ENCODE data around the gene KRT222.

The KRT222 gene

DNA sequence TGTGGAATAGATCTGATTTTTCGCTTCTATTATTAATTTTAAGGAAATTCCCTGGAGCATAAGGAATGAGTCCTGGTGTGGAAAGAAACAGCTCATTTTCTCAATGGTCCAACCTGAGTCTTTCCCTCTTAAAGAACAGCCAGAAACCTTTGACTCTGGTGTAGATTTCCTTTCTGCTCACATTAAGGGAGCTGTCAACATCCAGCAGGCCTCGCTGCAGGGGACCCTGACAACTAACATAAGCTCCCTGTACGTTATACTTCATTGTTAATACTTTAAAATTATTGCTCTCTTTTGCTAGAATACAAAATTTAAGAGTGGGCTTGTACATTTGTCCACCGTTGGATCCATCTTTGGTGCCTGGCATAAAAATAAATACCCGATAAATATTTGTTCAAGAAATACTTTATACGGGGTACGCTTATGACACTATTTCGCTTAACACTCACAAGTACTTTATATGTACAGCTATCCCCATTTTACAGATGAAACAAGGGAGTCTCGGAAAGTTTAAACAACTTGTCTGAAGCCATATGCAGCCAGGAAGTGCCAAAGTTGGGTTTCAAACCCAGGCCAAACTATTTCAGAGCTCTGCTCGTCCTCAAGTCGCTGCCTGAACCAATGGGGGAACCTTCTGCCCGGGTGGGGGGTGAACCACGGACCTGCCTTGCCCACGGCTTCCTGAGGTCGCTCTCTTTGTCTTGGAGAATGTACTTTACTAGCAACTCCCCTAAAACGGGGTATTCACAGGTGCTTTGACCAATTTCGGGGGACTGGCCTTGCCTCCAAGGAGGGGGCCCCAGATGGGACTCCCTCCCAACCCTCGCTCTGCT lies 18.0 kb downstream of the KRT222 start:
- TF ChIP-seq, protein P1, sequence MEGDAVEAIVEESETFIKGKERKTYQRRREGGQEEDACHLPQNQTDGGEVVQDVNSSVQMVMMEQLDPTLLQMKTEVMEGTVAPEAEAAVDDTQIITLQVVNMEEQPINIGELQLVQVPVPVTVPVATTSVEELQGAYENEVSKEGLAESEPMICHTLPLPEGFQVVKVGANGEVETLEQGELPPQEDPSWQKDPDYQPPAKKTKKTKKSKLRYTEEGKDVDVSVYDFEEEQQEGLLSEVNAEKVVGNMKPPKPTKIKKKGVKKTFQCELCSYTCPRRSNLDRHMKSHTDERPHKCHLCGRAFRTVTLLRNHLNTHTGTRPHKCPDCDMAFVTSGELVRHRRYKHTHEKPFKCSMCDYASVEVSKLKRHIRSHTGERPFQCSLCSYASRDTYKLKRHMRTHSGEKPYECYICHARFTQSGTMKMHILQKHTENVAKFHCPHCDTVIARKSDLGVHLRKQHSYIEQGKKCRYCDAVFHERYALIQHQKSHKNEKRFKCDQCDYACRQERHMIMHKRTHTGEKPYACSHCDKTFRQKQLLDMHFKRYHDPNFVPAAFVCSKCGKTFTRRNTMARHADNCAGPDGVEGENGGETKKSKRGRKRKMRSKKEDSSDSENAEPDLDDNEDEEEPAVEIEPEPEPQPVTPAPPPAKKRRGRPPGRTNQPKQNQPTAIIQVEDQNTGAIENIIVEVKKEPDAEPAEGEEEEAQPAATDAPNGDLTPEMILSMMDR (IDR thresholded peaks at IDR 0.05; ENCODE audit: low read depth, low read length, missing control alignments), result no peak
- DNase-seq (ENCODE audit: low read depth), result peak; percentile 26

DNA sequence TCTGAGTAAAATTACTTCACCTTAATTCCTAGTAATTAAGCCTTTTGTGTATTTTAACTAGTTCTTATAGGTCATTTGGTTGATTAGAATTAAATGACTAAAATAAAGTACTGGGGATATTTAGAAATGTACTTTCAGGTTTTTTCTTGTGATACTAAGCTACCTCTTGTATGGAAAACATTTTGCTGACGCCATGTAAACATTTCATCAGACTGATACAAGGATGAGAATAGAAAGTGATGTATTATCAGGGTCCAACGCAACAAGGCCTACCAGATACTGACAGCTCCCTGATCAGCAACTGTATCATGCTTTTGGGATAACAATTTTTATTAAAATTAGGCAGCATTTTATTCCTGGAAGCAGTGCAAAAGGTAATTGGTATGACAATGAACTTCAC lies 19.0 kb downstream of the KRT222 start:
- H3K4me3 ChIP-seq (ENCODE audit: low read depth, low read length), result no peak overlapping the region
- DNase-seq (ENCODE audit: low read depth), result no peak
- TF ChIP-seq, protein P1 (IDR thresholded peaks at IDR 0.05; ENCODE audit: low read depth, low read length, missing control alignments), result no peak

More for the DNA sequence above, 18.0 kb downstream of the KRT222 start:
- H3K4me3 ChIP-seq (ENCODE audit: low read depth, low read length), result peak overlapping the region; percentile 84

DNA sequence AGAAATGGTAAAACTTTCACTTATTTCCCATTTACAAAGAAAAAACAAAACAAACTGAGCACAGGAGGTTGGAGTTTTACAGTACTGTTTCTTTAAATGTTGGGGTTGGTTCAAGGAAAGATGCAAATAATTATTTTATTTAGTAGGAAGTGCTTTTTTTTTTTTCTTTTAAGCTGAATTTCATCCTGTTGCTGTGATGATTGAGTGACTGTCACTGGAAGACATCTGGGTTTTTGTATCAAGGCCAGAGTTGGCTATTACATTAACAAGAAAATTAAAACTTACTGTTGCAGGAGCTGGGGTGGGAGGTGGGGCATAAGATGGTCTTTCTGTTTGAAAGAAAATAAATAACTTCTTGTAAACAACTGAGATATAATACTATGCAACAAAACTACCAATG lies 19.7 kb downstream of the KRT222 start:
- H3K4me3 ChIP-seq (ENCODE audit: low read depth, low read length), result no peak overlapping the region
- DNase-seq (ENCODE audit: low read depth), result no peak
- TF ChIP-seq, protein P1 (IDR thresholded peaks at IDR 0.05; ENCODE audit: low read depth, low read length, missing control alignments), result no peak

DNA sequence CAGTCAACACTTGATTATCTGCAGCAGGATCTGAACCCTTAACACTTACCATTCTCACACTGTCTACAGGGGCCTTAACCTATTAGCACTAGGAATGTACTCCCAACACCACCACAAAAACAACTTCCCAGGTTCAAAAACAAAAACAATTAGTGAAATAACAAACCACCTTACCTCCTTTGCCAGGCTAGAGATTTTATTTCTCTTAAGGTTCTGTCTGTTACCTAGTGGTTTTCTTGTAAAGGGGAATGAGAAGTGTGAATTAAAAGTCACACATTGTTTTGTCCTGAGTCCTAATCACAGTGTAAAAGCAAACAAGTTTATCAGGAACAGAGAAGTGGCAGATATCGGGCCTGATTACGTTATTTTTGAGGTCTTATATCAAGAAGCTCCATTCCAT lies 27.0 kb downstream of the KRT222 start:
- no peak for DNase-seq (ENCODE audit: low read depth)
- TF ChIP-seq, protein P1 (IDR thresholded peaks at IDR 0.05; ENCODE audit: low read depth, low read length, missing control alignments), result no peak
- H3K4me3 ChIP-seq (ENCODE audit: low read depth, low read length), result no peak overlapping the region

DNA sequence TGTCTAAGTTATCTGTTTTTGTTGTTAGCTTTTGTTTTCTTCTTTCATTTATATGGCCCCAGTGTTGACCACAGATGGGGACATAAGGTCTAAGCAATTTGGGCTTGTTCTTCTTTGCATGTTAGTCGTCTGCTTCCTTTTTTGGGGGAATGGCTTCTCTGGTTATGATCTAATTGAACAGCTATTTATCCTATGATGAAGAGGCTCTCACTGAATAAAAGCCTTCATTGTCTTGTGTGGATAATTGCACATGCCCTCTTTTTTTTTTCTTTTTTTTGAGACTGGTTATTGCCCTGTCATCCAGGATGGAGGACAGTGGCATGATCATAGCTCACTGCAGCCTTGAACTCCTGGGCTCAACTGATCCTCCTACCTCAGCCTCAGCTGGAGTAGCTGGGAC lies 31.1 kb downstream of the KRT222 start:
- TF ChIP-seq, protein P1 (IDR thresholded peaks at IDR 0.05; ENCODE audit: low read depth, low read length, missing control alignments), result no peak
- no peak overlapping the region for H3K4me3 ChIP-seq (ENCODE audit: low read depth, low read length)
- no peak for DNase-seq (ENCODE audit: low read depth)

DNA sequence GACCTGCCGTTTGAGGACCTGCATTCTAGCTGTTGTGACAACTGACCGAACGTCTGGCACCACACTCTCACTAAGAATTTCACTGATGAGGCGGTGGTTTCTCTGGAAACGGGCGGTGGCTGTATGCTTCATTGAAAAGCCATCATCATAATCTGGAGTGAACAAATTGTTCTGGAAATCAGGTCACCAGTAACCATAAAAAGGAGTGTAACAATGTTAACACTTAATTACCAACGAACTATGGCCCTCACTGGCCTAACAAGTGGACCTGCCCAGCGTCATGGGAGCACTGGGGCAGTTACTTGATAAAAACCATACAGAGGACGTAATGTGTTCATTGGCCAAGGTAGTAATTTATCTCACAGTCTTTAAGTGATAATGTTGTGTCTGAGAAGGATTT lies 32.8 kb downstream of the KRT222 start:
- DNase-seq (ENCODE audit: low read depth), result no peak
- TF ChIP-seq, protein P1 (IDR thresholded peaks at IDR 0.05; ENCODE audit: low read depth, low read length, missing control alignments), result no peak
- no peak overlapping the region for H3K4me3 ChIP-seq (ENCODE audit: low read depth, low read length)

DNA sequence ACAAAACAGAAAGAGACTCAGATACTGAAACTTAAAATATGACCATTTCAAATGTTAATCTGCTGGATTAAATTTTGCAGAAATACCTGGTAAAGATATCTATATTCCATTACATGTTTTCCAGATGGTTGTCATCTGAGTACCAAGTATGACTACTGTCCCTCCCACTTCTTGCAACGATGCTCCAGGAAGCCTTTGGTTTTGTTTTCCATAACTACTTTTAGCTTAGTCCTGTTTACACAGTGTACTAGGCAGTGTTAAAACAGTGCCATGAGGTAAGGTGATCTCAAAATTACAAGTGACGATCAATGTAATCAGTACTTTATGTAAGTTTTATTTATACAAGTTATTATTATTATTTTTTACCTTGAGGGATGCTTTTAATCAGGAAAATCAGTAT lies 35.1 kb downstream of the KRT222 start:
- no peak for DNase-seq (ENCODE audit: low read depth)
- TF ChIP-seq, protein P1 (IDR thresholded peaks at IDR 0.05; ENCODE audit: low read depth, low read length, missing control alignments), result no peak
- H3K4me3 ChIP-seq (ENCODE audit: low read depth, low read length), result no peak overlapping the region

Data from GM12864 (cell line).